ENCODE results near the gene DEFB108B.
"Not testable (repeated sequence)": the region's sequence is repeated elsewhere in the genome, so short reads cannot be mapped to it uniquely, and the experiment has no call there.

DNA sequence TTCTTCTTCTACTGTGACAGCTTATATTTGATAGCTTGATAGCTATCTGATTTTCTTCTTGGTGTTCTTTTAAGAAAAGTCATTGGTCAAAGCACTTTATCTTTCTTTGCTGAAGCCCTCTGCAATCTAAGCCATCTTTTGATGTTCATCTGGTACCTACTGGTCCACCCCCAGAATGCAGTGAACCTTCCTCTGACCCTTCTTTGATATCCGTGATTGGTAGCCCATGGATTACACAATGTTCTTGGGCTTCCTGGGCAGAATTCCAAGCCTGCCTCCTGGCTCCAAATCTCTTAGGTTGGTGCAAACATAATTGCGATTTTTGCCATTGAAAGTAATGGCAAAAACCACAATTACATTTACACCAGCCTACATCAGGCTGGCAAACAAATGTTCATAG is 43.3 kb downstream of the DEFB108B start:
- TF ChIP-seq, protein P1, sequence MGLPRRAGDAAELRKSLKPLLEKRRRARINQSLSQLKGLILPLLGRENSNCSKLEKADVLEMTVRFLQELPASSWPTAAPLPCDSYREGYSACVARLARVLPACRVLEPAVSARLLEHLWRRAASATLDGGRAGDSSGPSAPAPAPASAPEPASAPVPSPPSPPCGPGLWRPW (IDR thresholded peaks at IDR 0.05): not testable (repeated sequence)
- not testable (repeated sequence) for TF ChIP-seq RAD21 (conservative IDR thresholded peaks at IDR 0.05 in 1 of 2, IDR thresholded peaks at IDR 0.05 in 1 of 2); POLR2A (IDR thresholded peaks at IDR 0.05; ENCODE audit: low read length); SMC3 (IDR thresholded peaks at IDR 0.05)
- TF ChIP-seq, protein P2, sequence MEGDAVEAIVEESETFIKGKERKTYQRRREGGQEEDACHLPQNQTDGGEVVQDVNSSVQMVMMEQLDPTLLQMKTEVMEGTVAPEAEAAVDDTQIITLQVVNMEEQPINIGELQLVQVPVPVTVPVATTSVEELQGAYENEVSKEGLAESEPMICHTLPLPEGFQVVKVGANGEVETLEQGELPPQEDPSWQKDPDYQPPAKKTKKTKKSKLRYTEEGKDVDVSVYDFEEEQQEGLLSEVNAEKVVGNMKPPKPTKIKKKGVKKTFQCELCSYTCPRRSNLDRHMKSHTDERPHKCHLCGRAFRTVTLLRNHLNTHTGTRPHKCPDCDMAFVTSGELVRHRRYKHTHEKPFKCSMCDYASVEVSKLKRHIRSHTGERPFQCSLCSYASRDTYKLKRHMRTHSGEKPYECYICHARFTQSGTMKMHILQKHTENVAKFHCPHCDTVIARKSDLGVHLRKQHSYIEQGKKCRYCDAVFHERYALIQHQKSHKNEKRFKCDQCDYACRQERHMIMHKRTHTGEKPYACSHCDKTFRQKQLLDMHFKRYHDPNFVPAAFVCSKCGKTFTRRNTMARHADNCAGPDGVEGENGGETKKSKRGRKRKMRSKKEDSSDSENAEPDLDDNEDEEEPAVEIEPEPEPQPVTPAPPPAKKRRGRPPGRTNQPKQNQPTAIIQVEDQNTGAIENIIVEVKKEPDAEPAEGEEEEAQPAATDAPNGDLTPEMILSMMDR (IDR thresholded peaks at IDR 0.05): not testable (repeated sequence)

All from A549 (cell line).